GM23248 (cell line): ENCODE data around the gene RCAN3.

Source experiments
- EZH2 ChIP-seq: fragments of 200-600 bp; sonication (generic); IDR thresholded peaks from 2 replicates; pipeline ENCODE4 v1.6.1; 2018; ENCODE audit warnings: antibody characterized with exemption, mild to moderate bottlenecking; ENCODE audit not compliant: insufficient read depth, poor library complexity, severe bottlenecking
- EZH2phosphoT487 ChIP-seq: fragments of 200-600 bp; sonication (generic); IDR thresholded peaks from 2 replicates; pipeline ENCODE4 v1.6.1; 2018; ENCODE audit warnings: antibody characterized with exemption, moderate library complexity, mild to moderate bottlenecking, low read depth; ENCODE audit not compliant: insufficient read depth

DNA sequence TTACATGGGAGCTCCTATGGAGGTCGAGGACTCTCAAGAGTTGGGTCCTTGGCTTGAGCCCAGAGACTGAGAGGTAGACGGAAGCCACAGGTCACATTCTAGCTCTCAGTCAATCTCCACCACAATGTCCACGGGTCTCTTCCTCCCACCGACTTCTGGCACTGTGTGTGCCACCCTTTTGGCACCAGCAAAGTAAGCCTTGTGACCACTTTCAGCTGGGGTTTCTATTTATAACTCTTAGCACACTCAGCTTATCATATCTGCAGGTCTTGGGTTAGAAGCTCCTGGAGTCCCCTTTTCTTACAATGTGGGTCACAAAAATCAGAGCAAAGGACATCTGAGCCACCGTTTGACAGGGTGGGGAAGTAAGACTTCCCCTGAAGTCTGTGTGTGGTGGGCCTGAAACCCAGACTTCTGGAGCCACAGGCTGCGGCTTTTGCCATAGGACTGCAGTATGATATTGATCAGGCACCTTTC lies 81.6 kb downstream of the RCAN3 start:
- TF ChIP-seq EZH2 (no peak), EZH2phosphoT487 (no peak)
